Measurements from ENCODE around the gene GATA2.

GATA2 gene

DNA sequence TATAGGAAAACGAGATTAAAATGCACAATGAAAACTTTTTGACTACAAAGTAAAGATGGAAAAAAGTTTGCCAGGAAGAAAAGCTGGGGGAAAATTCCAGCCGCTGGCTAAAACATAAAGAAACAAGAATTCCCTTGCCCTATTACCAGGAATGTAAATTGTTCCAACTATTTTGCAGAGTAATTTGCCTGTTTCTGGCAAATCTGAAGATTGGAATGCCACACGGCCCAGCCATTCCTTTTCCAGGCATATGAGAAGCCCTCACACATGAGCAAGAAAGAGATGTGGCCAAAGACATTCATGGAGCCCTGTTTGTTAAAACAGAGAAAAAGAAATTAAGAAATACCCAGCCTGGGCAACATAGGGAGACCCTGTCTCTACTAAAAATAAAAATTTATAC is 8.4 kb upstream of the GATA2 start:
- no peak for DNase-seq

DNA sequence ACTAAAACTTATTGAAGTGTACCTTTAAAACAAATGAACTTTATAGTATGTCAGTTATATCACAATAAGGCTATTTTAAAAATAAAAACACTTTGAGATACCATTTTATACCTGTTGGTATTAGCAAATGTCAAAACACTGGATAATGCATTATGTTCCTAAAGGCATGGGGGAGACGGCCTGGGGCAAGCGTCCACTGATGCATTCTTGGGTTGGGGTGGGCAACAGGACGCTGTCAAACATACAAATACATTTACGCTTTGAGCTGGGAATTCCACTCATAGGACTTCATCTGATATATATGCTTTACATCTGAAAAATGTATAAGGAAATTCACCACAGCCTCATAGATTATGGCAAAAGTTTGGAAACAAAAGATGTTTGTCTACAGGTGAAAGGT is 7.6 kb upstream of the GATA2 start:
- no peak for DNase-seq

DNA sequence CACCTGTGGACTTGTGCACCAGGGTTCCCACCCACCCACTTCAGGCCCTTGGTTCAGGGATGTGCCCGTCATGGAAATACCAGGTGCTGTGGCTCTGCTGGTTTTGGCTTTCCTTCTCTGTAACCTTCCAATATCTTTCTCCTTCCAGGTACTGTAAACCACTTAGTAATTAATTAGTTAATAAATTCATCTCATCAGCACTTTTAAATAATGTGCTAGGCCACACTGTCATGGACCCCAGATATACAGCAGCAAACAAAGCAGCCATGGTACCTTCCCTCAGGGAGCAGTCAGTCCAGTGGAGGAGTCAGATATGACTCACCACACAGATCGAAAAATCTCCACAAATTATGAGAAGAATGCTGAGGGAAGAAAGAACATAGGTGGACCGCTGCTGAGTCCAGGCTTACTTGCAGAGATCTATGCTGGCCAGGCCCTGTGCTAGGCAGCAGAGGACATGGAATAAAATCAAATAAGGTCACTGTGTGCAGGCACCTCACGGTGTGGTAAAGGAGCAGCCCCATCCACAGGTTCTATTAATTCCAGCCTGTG is 6.8 kb upstream of the GATA2 start:
- DNase-seq: no peak

DNA sequence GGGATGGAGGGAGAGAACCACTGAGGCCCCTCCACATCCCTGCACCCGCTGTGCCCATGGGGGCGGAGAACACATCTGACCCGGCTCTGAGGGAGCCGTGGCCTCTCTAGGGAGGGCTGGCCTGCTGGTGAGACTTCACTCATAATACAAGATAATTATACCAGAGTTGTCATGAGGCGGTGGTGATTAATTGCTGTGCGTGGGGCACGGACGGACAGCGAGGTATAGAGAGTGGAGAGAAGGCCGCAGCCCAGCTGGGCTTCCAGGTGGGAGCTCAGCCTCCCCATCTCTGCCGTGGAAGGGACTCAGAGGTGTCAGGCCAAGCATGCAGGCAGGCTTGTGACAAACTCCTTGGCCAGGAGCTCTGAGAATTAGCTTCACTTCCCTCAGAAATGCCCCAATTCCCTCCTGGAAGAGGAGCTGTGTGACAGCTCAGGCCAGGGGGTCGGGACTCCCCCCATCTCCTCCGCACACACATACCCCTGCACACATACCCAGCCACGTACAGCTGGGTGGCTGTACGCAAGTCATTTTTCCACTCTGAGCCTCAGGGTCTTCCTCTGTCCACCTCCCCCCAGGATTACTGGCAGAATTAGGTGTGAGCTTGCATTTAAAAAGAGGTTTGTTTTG is 6.0 kb upstream of the GATA2 start:
- DNase-seq: no peak

DNA sequence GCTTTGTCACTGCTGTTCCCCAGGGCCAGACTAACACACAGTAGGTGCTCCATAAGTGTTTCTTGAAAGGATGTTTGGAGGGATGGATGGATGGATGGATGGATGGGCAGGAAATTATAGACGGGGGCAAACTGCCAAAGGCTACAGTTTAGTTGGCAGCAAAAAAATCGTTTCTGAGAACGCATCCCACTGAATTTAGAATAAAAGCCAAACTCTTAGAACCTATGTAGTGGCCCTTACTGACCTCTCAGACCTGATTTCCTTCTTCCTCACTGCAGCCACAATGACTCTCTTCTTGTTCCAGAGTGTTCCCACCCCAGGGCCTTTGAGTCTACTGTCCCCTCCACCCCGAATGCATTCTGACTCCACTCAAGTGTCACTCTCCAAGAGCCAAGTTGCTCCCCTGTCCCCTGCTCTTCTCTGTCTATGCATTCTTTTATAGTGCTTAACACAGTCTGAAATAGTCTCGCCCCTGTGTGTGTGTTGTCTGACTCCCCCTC is 5.2 kb upstream of the GATA2 start:
- no peak for DNase-seq

DNA sequence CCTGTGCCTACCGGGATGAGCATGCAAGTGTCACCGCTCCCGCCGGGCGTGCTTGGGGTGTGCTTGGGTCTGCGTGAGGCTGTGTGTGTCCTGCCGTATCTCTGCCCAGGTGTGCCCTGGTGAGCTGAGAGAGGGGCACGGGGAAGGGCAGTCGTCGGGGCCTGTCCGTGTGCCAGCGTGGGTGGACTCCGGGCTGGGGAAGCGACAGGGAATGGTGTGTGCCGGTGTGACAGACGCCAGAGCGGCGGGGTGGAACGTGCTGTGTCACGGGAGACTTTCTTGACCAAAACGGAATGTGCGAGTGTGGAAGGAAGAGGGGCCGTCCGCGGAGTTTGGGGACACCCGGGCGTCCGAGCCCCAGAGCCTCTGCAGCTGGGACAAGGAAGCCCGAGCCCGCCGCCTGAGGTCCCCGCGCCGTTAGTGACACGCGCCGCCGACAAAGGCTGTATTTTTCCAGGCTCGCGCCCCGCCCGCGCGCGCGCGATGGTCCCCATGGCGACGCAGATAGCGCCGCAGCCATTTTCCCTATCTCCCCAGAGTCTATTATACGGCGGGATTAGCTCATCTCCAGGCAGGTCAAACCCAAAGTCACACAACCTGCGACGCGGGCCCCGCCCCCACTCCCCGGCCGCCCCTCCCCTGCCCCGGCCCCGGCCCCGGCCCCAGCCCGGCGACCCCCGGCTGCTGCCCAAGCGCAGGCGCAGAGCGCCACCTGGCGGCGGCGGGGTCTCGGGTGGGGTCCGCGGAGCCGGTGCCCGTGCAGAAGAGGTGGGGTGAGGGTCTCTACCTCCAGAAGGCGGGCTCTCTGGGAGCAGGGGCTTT is 4.5 kb upstream of the GATA2 start:
- DNase-seq: peak; percentile 85 to 96

DNA sequence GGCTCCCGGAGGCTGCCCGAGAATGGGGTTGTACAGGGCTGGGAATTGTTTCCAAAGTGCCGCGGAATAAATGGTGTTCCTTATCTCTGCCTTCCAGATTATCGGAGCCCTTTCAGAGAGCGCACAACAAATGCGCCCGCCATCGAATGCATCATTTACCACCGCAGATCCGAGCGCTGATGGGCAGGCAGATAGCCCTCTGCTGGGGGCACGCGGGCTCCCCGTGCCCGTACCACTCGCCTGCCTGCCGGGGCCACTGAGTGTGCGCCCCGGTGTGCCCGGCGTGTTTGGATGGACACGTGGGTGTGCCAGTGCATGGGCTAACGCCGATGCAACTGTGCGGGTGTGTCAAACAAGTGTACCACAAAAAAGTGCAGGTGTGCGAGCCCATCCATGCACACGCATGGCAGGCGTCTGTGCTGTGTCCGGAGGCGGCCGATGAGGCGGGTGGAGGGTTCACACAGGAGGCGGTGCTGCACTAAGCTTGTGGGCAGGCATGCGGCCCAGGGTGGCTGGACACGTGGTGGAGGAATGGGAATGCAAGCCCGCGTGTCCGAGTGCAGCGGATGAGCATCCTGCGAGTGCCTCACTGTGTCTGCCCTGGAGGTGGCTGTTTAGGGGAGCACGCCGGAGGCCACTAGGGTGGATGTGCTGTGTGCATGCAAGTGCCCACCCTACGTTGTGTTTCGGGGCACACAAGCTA is 3.8 kb upstream of the GATA2 start:
- DNase-seq: peak in 1 of 2 experiments; percentile 62

DNA sequence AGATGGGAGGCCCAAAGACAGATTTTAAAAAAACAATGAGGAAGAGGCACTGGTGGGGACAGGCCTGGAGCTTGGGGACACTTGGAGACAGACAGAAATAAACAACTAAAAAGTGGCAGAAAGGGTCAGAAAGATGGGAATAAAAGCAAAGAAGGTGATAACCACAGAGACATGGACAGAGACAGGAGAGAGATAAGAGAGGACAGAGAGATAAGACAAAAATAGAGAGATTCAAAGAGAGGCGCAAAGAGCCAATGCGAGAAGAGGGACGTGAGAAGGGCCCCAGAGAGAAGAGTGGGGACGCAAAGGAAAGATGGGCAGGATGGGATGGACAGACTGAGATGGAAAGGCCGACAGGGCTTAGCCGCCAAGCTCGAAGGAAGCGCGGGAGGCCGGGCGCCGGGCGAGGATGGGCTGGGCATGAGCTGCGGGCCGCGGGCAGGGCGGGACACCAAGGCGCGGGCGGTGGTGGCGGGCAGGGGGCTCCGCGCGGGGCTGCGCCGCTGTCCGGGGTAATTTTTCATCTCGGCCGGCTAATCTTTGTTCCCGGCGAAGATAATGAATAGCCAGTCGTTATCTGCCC is 3.1 kb upstream of the GATA2 start:
- no peak for DNase-seq

DNA sequence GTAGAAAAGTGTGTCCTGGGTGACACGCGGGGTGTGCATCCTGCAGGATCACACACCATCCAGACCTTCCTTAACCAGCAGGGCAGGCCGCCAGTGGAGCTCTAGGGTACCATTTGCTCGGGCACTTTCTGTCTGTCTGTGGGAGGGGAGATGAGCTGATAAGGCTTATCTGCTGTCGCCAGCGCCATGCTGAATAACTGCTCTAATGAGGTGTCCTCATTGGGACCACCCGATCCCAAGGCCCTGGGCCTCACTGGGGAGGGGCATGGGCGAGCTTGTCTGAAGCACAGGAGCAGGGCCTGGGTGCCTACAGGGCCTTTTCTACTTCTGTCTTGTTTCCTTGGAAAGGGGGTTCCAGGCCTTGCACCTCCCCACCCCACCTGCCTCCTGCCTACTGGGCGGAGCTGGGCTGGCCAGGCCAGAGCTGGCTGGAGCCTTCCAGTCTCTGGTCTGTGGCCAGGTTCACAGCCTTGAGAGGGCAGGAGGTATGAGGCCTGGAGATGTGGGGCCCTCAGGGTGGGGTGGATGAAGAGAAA is 2.5 kb upstream of the GATA2 start:
- DNase-seq: peak; percentile 44 to 67

DNA sequence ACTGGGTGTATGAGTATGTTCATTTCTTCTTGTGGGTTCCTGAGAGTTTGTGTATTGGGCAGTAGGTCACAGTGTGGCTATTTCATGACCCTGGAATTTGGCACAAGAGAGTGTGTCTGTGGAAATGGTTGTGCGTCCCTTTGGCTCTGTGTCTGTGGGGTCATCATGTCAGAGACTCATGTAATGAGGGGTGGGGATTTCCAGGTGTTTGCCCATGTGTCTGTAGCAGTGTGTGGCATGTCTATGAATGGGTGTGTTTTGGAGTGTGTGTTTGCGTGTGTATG is 1.3 kb upstream of the GATA2 start:
- no peak for DNase-seq

DNA sequence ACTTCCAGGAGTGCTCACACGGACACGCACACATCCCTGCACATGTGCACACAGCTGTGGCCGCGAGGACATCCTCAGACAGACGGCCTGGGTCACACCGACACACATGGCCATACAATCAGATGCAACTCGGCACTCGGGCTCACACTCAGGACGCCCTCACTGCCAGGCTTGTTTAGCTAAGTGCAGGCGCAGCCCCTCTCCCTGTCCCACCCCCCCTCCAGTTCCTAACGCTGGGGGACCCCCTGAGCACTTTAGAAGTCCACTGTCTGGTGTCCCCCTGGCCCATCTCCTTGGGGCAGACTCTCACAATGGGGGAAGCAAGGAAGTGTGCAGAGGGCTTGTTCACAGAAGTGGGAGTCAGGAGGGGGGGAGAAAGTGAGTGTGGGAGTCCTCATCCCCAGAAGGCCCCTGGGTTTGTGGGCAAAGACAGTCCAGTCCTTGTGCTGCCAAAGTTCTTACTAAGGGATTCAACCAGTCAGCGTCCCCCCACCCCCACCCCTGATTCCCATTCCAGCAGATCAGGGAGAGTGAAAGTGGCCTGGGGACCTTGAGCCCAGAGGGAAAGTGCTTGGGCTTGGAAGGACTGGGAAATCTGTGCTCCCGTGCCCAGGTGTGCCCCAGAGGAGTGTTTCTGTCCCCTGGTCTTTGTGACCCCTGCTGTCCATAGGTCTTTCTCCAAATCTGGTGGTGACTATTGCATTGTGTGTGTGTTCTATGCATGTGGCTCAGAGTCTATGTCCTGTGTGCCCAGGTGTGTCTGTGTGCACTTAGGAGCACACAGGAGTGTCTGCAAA is 767 bp upstream of the GATA2 start:
- peak in 1 of 2 experiments; percentile 78 for DNase-seq

DNA sequence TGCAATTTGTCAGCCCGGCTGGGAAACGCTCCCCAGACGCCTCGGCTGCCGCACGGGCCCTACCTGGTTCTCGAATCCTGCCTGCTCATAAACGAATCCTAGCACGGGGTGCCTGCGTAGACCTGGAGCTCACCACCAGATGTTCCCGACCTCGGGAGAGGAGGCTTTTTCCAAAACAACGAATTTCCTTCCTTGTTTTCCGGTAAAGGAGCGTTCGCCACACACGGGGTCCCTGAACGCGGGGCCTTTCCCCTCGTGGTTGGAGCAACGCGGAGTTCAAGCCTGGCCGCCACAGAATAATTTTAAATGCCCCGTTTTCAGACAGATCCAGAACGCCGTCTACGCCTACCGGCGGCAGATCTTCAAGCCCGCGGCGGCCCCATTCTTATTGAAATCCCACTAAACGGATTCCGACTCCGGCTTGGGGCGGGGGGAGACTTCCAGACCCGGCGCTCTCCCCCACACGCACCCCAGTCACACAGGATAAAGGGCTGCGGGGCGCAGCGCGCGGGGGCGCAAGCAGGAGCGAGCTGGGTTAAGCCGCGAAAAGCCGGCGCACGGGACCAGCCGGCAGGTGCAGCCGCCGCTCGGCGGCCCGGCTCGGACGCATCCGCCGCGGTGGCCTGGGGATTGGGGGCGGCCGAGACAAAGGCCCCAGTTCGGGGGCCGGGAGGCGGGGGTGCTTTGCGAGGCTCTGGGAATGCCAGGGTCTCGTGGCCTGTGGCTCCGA is 895 bp downstream of the GATA2 start:
- peak; percentile 58 to 79 for DNase-seq

DNA sequence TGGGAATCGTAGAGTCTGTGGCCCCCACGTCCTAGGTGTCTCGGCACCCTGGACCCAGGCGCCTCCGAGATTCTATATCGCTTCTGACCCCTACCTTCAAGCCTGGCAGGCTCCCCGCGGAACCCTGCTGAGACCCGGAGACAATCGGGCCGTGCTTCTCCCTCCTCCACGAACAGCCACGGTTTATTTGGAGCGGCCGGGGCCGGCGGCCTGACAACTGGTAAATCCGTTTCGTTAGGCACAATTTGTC is 1.4 kb downstream of the GATA2 start:
- peak in 1 of 2 experiments; percentile 78 for DNase-seq

DNA sequence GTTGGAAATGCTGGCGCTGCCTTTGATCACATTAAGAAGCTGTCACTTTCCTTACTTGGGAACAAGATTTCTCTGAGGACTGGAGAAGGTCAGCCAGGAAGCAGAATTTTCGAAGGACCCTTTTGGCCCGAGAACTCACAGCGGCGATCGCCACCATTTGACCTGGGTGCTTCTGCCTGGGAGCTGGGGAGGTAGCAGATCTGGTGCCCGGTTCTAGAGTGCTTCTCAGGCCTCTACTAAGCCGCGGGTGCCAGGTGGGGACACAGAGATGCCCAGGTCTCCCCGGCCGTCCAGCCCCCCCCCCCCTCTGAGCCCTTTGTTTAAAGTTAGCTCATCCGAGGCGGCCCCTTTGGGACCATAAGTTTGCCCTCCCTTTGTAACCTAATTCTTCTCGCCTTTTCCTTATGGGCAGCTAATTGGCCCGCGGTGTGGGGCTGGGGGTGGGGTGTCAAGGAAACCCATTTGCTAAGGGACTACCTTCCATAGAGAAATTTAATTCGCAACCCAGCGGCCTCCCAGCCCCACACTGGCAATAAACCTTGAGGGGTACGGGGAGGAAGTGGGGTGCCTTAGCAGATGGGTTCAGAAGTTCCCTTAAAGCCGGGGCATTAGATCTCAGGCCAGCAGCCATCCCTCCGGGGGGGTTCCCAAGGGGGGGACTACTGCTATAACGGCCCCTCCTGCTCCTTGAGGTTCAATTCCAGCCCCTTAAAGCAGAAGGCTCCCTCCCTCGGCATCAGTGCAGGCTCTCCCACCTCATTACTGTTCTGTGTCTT is 1.9 kb downstream of the GATA2 start:
- DNase-seq: peak; percentile 61 to 80

DNA sequence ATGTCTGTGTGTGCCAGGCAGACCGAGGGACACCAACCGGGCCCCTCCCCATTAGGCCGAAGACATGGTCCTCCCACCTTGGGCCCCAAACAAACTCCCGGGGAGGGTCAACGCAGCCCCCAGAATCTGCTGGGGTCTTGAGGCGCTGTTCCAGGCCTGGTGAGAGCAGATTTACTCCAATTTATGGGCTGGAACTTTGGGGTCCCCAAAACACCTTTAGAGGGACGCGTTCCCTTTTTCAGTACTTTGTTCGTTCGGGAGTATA is 2.4 kb downstream of the GATA2 start:
- DNase-seq: no peak

DNA sequence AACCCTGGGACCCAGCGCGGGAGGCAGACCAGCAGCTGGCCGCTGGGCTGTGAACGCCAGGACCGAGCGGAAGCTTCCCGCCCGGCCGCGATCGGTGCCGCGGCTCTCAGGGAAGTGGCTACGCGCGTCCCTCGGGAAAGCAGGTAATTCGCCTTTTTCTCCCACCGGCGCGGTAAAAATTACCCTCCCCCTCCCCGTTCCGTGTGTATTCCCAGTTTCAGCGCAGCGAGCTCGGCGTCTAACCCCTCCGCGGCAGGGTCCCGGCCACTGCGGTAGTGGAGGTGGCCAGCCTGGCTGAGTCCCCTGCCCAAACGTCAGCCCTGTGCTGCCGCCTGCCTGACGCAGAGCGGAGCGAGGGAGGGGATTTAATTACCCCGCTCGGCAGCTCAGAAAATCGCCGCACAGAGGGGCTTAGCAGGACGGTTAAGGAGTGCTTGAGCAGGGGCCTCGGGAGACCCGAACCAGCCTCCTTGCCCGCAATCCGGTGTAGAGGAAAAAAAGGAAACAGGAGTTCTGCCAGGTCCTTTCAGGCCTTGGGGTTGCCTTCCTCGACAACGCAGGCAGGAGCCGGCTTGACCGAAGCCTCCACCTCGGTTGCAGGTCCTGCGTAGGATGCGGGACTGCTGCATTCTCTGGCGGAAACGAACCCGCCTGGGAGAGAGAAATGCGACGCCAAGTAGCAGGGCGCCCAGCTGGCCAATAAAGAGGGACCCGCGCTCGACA is 2.9 kb downstream of the GATA2 start:
- DNase-seq: peak; percentile 85 to 91

DNA sequence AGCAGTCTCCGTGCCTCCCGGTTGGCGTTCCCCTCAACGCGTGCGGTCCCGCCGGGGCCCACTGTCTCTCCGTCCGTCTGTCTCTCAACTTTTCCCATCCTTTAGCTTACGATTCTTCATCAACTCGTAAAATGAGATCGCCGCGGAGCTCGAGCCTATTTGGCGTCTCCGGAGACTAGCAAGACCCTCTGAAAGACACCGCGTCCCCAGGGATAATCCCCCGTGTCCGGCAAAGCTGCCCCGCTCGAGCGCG is 3.4 kb downstream of the GATA2 start:
- DNase-seq: no peak

DNA sequence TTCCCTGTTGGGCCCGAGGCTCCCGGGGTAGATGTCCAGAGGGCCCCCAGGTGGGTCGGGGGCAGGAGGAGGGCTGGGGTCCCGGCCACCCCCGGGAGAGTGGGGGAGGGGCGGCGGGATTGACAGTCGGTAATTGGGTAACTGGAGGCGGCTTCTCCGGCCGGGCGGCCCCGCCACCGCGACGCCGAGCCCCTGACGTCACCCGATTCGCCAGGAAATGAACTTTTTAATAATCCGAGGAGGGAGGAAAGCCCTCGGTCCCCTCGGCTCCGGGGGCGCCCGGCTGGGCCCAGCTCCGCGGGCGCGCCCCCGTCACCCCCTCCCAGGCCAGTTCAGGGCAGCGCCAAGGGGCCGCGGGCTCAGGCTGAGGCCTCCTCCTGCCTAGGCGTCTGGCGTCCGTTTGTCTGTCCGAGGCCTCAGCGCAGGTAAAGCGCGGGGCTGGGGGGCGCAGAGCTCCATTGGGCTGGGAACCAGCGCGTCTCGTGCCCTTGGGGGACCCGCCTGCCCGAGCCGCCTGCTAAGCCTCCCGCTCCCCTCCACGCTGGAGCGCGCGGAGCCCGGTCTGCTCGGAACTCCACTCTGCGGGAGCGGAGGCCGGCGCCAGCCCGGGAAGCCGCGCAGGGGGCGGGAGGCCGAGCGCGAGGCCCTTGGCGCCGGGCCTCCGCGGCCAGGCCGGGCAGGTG is 3.9 kb downstream of the GATA2 start:
- DNase-seq: peak; percentile 88 to 91

DNA sequence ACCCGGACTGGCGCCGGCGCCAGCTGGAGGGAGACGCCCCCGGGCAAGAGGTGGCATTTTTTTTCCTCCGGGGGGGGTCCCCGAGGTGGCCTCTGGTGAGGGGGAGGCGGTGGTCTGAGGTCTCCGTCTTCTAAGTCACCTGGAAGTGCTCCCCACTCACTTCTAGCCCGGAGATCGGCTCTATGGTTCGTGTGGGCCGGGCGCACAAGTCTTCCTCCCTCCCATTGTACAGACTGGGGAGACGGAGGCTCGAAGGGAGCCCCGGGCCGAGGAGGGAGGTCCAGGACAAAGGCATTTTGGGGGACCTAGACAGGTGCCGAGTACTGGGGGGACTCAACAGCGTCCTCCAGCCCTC is 4.4 kb downstream of the GATA2 start:
- DNase-seq: peak; percentile 88 to 91

All from NCI-H526 (cell line).